Activated T-helper 1 cell treated with anti-CD3 and anti-CD28 coated beads, Interleukin-2, amount 50 U/mL, for 16 hours (primary cell): ENCODE results near the gene MYOZ1.
"Not testable (repeated sequence)": the region's sequence is repeated elsewhere in the genome, so short reads cannot be mapped to it uniquely, and the experiment has no call there.

Source experiments
- DNase-seq, 2 donors: peaks; one replicate each; pipeline ENCODE4 v3.0.0-alpha.2; 2020; ENCODE audit warnings: low read depth in 1 of 2, low spot score in 1 of 2

The MYOZ1 gene

DNA sequence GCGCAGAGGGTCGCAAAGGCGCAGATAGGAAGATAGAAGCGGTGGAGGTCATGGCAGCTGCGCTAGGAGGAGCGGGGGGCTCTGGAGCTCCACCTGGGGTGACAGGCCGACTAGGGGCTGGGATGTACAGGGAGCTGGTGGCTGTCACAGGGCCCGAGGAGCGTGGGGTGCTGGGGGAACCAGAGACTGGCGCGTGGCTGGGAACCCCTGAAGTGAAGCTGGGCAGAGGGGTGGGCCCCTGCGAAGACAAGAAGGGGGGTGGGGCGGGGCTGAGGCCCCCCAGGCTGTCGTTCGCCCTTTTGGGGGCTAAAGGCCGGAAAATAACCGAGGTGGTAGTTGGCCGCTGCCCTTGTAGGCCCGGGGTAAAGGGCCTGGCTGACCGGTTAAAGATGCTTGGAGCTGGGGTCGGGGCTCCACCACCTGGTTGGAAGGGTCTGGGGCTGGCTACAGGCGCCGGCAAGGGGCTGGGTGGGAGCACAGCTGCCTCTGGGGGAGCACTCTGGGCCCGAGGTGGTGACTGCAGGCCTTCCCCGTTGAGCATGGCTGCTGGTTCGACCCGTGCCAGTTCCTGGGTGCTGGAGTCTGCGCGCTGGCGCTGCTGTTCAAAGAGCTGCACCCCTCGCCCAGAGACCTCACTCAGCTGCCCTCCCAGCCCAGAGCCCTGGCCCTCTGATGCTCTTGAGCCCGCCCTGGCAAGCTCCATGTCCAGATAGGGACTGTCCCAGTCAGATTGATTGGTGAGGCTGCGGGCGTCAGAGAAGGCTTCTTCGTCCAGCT, 6.8 kb upstream of the MYOZ1 start:
- no peak for DNase-seq

DNA sequence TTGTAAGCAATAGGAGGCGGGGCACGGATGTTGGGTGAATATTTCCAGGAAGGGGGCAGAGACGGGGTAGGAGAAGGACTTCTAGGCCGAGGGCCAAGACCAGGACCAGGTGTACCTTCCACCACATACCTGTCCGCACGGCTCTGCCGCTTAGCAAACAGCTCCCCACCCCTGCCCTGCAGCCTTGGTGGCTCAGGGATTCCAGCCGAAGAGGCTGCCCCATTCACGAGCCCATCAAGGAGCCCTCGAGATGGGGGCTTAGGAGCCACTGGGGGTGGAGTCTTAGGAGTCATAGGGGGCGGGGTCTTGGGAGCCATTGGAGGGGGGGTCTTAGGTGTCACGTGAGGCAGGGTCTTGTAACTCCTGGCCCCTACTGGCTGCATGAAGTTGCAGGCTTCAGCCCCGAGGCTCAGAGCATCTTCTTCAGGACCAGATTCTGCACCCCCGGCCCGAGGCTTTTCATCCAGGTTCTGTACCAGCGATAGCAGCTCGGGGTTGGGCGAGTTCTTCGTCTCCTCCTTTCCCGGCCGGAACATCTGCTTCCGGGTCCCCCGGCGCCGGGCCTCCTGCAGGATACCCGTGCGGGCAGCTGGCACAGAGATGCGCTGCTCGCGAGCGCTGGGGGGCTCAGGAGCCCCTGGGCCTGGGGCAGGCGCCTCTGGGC, 6.1 kb upstream of the MYOZ1 start:
- no peak for DNase-seq

DNA sequence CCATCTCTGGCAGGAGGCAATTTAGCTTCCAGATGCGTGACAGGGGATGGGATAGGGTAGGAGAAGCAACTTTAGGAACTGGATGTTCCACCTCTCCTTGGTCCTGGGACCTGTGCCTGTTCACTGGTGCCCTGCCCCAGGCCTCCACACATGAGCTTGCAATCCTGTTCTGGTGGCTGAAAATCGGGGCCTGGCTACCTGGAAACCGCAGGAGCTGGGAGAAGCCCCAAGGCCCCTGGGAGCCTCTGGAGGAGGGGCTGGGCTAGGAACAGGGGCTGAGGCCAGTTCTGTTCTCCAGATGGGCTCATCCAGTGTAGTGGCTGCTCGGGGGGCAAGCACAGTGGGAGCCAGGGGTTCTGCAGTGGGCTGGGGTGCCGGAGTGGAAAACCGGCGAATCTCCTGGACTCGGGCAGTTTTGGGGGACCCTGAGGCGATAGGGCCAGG, 5.3 kb upstream of the MYOZ1 start:
- DNase-seq = no peak

DNA sequence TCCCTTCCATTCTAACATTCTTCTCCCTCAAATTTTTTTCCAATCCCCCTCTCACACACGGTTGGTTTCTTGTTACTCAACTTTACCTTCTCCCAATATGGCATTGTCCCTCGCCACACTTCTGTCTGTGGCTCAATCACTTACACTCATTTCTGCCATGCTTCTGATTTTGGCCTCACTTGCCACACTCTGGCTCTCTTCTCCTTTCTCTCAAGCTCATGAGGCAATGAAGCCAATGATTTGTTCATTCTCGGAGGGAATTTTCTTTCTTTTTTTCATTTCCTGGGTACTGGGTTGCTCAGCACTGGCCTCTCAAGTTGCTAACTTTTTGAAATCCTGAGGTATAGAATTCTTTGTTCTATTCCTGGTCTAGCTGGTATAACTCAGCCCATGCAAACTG, 4.0 kb upstream of the MYOZ1 start:
- DNase-seq = no peak

DNA sequence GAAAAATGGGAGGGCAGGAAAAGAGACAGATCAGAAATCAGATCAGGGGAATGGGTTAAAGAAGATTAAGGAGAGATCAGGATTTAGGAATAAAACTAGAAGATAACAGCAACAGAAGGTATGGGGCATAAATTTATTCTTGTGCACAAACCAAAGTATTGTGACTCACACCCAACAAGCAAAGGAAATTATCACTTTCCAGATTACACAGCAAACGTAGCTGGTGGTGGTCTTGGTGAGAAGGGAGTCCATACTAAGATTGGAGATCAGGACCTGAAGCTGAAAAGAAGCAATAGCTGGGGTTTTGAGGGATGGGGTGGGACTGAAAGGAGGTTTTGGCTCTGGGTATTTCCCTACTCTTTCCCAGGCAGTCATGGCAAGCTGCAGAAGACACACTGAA, 3.5 kb upstream of the MYOZ1 start:
- no peak for DNase-seq

DNA sequence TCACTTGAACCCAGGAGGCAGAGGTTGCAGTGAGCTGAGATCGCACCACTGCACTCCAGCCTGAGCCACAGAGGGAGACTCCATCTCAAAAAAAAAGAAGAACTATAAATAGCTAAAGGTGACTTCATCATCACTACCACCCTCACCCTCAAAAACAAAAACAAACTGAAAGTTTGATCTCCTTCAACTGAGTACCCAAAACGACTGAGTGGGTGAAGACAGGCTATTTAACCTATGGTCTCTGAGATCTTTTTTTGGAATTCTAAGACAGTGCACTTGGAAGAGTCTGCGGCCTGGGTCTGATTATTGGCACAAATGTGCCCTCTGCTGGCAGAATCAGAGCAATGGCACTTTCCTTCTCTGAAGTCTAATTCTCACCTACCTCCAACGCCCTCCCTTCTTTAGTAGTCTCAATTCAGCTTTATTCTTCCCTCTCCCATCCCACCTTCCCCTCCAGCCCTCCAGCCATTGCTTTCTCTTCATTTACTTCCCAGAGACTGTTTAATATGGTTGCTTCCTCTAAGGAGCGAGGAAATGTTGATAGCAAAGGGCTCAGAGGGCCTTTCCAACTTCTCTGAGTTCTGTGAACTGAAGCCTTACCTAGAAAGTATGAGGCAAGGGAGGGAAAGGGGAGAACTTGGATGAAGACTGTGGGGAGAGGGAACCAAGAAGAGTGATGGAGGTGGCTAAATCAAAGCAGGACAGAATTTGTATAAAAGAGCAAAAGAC, 2.9 kb upstream of the MYOZ1 start:
- peak in 1 of 2 donors; percentile 22 for DNase-seq

DNA sequence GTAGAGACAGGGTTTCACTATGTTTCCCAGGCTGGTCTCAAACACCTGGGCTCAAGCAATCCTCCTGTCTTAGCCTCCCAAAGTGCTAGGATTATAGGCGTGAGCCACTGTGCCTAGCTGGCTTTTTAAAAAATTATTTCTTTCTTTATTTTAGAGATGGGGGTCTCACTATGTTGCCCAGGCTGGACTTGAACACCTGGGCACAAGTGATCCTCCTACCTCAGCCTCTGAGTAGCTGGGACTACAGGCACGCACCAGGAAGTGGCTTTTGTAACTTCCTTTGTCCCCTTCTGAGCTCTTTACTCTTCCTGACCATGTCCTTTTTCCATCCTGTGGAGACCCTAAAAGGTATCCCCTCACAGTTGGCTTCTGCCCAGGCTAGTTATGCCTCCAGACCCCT, 2.1 kb upstream of the MYOZ1 start:
- DNase-seq = no peak

DNA sequence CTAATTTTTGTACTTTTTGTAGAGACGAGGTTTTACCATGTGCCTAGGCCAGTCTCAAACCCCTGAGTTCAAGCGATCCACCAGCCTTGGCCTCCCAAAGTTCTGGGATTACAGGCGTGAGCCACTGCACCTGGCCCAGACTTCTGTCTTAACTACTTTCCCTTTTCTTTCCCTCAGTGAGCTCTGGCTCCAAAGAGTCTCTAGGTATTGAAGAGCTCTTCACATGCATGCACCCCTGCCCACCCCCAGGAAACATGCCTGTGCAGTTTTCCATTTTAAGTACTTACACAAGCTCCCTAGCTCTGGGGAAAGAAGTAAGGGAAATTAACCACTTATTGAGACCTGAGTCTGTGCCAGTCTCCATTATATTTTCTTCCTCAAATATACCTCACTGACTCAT, 2.0 kb downstream of the MYOZ1 start:
- no peak for DNase-seq

DNA sequence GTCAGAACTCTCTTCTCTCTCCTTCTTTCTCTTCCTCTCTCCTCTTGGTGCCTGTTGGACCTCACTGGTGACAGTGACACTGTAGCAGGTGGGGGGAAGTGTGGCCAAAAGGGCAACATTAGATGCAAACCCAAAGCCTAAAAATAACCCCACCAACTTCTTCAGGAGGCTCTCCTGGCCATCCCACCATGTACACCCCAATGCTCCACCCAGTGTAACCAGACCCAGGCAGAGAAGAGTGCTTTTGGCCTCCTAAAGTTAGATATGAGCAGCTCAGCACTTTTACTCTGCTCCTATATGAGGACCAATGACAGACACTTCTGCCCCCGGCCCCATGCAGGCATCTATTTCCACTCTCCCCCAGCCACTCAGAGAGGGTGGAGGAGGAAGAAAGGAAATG, 5.5 kb downstream of the MYOZ1 start:
- DNase-seq = no peak

DNA sequence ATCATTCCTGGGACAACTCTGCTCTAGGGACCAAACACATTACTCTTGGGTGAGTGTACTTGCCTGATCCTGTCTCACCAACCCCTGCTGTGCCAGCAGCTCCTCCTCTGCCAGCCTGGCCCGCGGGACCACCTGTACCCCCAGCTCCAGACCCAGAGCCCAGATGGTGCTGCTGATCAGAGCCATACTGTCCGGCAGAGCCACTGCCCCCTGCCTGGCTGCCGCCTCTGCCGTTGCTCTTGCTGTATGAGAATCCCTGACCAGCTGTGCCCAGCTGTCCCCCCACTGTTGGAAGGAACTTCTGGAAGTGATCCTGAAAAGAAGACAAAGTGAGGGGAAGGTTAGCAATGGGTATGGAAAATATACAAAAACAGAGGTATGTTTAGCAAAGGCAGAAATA, 6.9 kb downstream of the MYOZ1 start:
- DNase-seq = no peak

DNA sequence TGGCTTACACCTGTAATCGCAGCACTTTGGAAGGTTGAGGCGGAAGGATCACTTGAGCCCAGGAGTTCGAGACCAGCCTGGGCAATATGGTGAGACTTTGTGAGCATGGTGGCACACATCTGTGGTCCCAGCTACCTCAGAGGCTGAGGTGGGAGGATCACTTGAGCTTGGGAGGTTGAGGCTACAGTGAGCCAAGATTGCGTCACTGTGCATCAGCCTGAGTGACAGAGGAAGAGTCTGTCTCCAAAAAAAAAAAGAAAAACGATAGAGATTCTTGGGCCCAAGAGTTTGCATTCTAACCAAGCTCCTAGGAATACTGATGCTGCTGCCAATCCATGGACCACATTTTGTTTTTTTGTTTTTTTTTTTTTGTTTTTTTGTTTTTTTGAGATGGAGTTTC, 12.1 kb downstream of the MYOZ1 start:
- no peak for DNase-seq

DNA sequence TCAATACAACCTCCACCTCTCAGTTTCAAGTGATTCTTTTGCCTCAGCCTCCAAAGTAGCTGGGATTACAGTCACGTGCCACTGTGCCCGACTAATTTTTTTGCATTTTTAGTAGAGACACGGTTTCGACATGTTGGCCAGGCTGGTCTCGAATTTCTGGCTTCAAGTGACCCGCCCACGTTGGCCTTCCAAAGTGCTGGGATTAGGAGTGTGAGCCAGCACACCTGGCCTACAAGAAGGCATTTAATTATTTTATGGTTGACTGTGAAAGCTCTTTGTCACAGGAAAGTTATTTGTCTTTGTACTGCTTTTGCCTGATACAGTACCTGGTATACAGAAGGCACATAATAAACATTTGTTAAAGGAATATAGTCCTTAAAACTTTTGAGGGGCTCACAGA, 12.9 kb downstream of the MYOZ1 start:
- DNase-seq = no peak

DNA sequence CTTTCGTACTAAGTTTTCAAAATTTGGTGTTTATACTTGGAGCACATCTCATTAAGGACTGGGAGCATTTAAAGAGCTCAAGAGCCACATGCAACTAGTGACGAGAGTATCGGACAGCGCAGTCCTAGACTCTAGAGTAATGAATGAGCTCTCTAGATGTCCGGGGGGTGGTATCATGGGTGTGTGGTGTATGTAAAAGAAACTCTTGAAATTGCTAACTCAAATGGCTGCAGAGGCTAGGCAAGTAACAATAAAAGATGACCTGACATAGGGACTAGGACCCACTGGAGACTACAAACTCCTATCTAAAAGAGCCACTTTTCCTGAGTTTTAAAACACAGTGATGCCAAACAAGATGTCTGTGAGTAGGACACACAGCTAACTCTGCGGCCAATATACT, 14.0 kb downstream of the MYOZ1 start:
- no peak for DNase-seq

DNA sequence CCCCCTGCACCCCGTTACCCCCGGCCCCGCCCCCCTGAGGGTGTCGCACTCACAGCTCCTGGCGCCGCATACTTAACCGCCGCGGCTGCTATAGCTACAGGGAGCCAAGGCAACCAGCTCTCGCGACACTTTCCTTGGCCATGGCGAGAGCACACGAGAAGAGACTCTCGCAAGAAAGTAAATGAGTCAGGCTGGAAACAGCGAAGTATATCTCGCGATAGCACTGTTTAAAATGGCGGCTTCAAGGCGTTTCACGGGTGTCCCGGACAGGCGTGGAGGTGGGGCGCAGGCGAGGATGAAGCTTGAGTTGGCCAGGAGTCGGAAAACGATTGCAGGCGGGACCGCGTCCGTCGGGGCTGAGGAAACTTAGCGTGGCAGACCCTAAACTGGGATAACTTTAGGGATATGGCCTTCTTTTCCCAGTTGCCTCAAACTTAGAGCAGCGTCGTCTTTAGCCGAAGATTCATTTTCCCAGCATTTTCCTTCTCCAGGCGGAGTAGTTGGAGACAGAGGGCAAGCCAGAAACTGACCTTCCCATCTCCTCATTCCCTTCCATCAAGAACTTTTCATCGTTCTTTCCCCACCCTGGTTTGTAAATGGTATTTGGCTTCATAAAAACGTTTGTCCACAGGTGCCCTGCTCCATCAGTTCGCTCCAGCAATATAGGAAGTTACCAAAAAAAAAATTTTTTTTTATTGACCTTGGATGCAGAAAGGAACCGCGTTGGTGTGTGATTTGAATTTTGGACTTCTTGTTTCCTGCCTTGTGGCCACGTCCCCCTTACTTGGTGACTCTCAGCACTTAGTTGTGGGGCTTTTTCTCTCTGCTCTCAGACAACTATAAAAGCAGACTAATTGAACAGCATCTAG, 15.2 kb downstream of the MYOZ1 start:
- DNase-seq = peak; percentile 78 to 84

DNA sequence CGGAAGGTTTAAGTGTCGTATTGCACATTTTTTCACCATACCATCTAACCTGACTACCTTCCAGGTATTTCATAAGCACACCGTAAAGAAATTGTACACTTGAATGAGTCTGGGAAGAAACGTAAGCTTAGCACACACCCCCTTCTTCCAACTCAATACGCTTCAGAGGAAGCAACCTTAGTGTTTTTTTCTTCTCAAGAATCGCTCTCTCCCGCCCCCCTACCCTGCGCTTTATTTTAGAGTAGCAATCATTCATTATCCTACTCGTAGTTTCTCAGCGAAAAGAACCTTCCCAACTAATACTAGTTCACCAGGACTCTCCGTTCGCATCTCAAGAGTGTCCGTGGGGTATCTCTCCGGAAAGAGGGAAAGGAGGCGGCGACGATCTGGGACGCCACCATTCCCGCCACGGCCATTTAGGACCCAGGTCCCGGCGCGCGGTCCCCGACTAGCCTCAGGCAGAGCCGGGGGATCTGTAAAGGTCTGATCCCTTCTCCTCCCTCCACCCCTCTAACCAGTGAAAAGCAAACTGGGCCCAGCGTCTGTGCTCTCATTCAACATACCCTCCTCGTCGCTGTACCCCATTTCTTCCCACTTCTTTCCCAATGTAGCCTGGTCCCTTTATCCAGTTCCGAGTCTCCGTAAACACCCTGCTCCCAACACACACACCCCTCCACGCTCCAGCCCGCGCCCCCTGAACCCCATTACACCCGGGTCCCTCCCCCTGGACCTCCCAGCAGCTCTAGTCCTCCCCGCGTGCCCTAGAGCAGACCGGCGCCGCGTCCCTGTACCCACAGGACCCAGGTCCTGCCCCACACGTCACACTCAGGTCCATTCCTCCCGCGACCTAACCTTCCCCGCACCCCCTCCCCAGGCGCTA, 16.0 kb downstream of the MYOZ1 start:
- no peak for DNase-seq

DNA sequence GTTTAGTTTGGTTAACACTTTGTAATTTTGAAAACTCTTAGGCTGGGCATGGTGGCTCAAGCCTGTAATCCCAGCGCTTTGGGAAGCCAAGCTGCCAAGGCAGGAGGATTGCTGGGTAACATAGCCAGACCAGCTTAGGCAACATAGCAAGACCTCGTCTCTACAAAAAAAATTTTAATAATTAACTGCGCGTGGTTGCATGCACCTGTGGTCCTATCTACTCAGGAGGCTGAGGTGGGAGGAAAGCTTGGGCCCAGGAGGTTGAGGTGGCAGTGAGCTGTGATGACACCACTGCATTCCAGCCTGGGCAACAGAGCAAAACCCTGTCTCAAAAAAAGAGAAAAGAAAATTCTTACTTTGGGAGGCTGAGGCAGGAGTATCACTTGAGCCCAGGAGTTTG, 18.2 kb downstream of the MYOZ1 start:
- no peak for DNase-seq

DNA sequence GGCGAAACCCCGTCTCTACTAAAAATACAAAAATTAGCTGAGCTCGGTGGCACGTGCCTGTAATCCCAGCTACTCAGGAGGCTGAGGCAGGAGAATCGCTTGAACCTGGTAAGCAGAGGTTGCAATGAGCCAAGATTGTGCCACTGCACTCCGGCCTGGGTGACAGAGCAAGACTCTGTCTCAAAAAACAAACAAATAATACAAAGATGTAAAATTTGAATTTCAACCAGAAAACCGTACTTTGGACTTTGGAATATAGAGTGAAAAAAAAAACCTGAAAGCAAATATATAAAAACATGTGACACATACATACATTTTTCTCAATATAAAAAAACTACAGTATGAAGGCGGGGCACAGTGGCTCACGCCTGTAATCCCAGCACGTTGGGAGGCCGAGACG, 20.3 kb downstream of the MYOZ1 start:
- not testable (repeated sequence) for DNase-seq

DNA sequence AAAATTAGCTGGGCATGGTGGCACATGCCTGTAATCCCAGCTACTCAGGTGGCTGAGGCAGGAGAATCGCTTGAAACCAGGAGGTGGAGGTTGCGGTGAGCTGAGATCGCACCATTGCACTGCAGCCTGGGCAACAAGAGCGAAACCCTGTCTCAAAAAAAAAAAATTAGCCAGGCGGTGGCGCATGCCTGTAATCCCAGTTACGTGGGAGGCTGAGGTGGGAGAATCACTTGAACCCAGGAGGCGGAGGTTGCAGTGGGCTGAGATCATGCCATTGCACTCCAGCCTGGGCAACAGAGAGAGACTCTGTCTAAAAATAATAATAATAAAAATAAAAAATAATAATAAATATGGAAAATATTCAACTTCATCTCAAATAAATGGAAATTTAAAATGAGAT, 24.1 kb downstream of the MYOZ1 start:
- not testable (repeated sequence) for DNase-seq

DNA sequence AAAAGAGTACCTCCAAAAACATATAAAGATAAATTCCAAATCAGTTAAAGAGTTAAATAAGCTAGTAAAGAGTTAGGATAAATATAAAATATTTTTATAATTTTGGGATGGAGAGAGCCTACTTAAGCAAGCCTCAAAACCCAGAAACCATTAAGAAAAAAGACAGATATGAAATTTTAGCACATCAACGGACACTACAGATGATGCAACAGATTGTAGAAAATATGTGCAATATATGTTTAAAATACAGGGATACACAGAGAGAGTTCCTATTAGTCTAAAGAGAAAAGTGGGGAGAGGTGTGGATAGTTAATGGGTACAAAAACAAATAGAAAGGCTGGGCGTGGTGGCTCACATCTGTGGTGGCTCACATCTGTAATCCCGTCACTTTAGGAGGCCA, 26.6 kb downstream of the MYOZ1 start:
- DNase-seq = no peak

DNA sequence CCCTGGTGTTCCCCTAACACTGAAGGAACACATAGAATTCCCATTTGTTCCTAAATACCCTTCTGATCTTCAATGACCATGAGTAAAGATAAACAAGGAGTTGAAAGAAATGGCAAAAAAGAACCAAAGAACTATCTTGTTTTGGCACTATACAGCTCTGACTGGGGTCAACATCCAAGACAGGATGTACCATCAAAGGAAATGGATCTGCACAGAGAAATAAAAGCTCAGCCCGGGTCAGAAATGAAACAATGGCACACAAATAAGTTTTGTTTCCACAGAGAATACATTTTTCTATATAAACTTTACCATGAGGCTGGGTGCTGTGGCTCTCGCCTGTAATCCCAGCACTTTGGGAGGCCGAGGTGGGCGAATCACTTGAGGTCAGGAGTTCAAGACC, 32.2 kb downstream of the MYOZ1 start:
- no peak for DNase-seq
